ENCODE results near the gene LCN15.
"Not testable (repeated sequence)": the region's sequence is repeated elsewhere in the genome, so short reads cannot be mapped to it uniquely, and the experiment has no call there.

Gene LCN15

DNA sequence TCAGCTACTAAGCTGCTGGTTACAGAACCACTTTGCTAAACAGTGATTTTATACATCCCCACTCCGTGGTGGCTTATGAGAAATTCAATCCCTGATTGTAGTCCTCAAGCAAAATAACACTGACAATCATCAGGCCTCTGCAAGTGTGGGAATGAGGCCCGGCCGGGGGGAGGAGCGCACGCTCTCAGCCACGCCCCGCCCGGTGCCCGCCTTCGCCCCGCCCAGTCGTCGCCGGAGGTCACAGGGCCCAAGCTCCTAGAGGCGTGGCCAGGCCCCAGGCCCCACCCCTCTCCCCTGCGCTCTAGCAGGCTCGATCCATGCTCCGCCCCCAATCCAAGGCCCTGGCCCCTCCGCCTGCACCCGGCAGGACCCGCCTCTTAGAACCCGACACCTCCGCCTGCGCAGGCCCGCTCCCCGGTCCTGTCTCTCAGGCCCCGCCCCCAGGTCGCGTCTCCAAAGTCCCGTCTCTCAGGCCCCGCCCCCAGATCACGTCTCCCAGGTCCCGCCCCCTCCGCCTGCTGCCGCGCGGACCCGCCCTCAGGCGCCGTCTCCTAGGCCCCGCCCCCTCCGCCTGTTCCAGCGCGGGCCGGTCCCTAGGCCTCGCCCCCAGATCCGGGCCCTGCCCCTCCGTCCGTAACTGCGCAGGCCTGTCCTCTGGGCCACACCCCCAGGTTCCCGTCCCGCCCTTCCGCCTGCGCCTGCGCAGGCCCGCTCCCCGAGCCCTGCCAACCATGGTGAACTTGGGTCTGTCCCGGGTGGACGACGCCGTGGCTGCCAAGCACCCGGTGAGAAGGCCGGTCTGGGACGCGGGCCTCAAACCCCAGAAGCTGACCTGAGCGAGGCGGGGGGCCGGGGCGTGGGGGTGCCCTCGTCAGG, 26.6 kb upstream of the LCN15 start, which contains the start of gene TMEM141:
TMEM141 (plus strand) TSS at position 705 of the 876 bp plus-strand sequence; CDS start at position 732, 27 bp downstream.
- peaks cover 14 to 20% of the 10 kb centered on the region in 2 donors for H3K4me1 Mint-ChIP-seq (ENCODE audit: low read depth in 2 of 2)
- peak; percentile 99 to 100 (median 99) for DNase-seq
- peaks cover 14% of the 10 kb centered on the region for H3K36me3 Mint-ChIP-seq (ENCODE audit: insufficient read depth)
- H3K27ac Mint-ChIP-seq: peak within 1 kb of the TSS; percentile 81 to 88
- ATAC-seq (replicated peaks): peak; percentile 84
- H3K4me3 Mint-ChIP-seq: peak within 1 kb of the TSS; percentile 81 to 83
- H3K27me3 Mint-ChIP-seq: peaks cover 0 to 11% of the 10 kb centered on the region in 2 donors
- no peaks in the 10 kb centered on the region for H3K9me3 Mint-ChIP-seq

DNA sequence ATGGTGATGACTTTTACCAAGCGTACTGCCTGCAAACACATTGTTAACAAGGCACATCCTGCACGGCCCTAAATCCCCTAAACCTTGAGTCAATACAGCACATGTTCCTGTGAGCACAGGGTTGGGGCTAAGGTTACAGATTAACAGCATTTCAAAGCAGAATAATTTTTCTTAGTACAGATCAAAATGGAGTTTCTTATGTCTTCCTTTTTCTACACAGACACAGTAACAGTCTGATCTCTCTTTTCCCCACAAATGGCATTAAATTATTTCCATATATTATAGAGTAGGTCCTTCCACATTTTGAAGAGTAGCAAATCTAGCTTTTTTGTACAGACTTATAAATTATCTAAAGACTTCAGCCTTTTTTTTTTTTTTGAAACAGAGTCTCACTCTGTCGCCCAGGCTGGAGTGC, 25.2 kb upstream of the LCN15 start:
- Mint-ChIP-seq H3K4me1 (ENCODE audit: low read depth in 2 of 2) (peaks cover 14 to 23% of the 10 kb centered on the region in 2 donors), H3K27me3 (peaks cover 0 to 19% of the 10 kb centered on the region in 2 donors), H3K9me3 (no peaks in the 10 kb centered on the region), H3K27ac (no peak overlapping the region), H3K36me3 (ENCODE audit: insufficient read depth) (peaks cover 14% of the 10 kb centered on the region), H3K4me3 (no peak overlapping the region)
- DNase-seq (no peak), ATAC-seq (replicated peaks) (no peak)

DNA sequence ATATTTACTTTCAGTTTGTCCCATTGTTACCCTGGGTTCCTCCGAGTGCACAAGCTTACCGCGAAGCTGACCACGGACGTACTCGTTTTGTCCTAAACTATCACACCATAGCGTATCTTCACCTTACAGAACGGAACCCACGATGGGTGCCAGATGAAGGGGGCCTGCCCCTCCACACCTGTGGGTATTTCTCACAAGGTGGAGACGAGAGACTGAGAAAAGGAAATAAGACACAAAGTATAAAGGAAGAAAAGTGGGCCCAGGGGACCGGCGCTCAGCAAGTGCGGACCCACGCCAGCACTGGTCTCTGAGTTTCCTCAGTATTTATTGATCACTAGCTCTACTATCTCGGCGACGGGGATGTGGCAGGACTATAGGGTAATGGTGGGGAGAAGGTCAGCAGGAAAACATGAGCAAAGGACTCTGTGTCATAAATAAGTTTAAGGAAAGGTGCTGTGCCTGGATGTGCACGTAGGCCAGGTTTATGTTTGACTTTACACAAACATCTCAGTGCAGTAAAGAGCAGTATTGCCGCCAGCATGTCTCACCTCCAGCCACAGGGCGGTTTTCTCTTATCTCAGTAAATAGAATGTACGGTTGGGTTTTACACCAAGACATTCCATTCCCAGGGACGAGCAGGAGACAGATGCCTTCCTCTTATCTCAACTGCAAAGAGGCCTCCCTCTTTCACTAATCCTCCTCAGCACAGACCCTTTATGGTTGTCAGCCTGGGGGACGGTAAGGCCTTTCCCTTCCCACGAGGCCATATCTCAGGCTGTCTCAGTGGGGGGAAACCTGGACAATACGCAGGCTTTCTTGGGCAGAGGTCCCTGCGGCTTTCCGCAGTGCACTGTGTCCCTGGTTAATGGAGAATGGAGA, 24.6 kb upstream of the LCN15 start:
- H3K27ac Mint-ChIP-seq; ATAC-seq (replicated peaks): not testable (repeated sequence)

DNA sequence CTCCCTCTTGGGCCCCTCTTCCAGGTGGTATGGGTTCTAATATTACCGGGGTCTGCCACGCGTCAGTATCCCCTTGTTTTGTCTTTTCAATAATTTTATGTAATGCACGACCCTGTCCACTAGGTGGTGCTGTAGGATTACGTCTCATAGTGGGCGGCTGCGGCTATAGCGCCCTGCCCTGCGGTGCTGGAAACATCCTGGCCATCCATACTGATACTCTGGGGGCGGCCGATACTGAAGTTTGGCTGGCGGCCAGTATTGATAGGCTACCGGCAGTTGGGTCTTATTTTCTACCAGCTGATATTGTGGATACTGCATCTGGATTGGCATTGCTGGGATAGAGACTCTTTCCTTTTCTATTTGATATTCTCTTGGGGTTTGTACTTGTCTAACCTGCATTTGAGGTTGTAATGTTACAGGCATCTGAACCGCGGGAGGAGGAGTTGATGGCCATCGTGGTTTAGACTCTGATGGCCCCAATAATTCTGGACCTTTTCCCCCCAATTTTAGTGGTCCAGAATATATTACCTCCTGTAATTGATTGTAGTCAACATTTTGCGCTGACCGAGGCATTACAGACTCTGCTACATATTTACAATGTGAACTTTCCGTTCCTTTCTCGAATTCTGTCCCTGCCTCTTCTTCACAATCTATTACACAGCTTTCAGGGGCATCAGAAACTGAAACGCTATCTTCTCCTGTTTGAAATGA, 23.5 kb upstream of the LCN15 start:
- Mint-ChIP-seq H3K36me3 (ENCODE audit: insufficient read depth) (peaks cover 9% of the 10 kb centered on the region), H3K27me3 (peaks cover 0 to 20% of the 10 kb centered on the region in 2 donors), H3K9me3 (no peaks in the 10 kb centered on the region), H3K4me3 (no peak overlapping the region), H3K4me1 (ENCODE audit: low read depth in 2 of 2) (peaks cover 14 to 23% of the 10 kb centered on the region in 2 donors), H3K27ac (no peak overlapping the region)
- peak; percentile 68 to 74 (median 70) for DNase-seq
- ATAC-seq (replicated peaks): no peak

More for the DNA sequence above, 24.6 kb upstream of the LCN15 start:
- H3K4me3 Mint-ChIP-seq: peak overlapping the region in 1 of 2 donors; percentile 31
- H3K27me3 Mint-ChIP-seq: peaks cover 0 to 20% of the 10 kb centered on the region in 2 donors
- H3K4me1 Mint-ChIP-seq (ENCODE audit: low read depth in 2 of 2): peaks cover 14 to 23% of the 10 kb centered on the region in 2 donors
- H3K36me3 Mint-ChIP-seq (ENCODE audit: insufficient read depth): peaks cover 14% of the 10 kb centered on the region
- not testable (repeated sequence) for DNase-seq, H3K9me3 Mint-ChIP-seq

DNA sequence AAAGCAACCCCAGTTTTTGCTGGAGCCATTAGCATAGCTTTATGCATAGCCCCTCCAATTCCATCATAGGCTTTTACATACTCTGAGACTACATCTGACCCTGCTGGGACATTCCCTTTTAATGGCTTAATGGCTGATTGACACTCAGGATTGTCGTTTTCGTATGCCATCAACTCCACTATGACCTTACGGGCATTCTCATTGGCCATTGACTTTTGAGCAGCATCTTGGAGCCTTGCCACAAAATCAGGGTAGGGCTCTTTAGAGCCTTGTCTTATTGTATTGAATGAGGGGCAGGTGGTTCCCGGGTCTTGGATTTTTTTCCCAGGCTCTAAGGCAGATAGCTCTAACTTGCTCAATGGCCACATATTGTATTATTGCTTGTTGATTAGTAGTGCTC, 22.7 kb upstream of the LCN15 start:
- not testable (repeated sequence) for H3K4me3 Mint-ChIP-seq; H3K9me3 Mint-ChIP-seq; DNase-seq; H3K36me3 Mint-ChIP-seq (ENCODE audit: insufficient read depth); ATAC-seq (replicated peaks); H3K27ac Mint-ChIP-seq
- H3K4me1 Mint-ChIP-seq (ENCODE audit: low read depth in 2 of 2): peaks cover 10 to 19% of the 10 kb centered on the region in 2 donors
- peaks cover 0 to 20% of the 10 kb centered on the region in 2 donors for H3K27me3 Mint-ChIP-seq

DNA sequence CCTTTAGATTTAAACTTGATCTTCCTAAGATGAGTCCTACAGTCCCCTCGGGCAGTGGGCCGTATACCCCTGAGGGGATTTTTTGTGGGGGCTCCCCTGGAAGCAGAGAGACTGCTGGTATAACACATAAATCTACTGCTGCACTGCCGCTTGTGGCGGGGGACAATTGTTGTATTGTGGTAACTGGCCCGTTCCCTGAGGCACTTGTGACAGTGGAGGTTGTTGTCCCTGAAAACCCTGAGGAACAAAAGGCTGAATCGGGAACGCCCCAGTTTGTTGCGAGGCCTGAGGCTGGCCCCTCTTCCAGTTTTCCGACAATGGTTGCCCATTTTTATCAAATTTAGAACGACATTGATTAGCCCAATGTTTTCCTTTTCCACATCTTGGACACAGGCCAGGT, 22.1 kb upstream of the LCN15 start:
- DNase-seq (no peak), ATAC-seq (replicated peaks) (no peak)
- no peak overlapping the region for H3K27ac Mint-ChIP-seq

DNA sequence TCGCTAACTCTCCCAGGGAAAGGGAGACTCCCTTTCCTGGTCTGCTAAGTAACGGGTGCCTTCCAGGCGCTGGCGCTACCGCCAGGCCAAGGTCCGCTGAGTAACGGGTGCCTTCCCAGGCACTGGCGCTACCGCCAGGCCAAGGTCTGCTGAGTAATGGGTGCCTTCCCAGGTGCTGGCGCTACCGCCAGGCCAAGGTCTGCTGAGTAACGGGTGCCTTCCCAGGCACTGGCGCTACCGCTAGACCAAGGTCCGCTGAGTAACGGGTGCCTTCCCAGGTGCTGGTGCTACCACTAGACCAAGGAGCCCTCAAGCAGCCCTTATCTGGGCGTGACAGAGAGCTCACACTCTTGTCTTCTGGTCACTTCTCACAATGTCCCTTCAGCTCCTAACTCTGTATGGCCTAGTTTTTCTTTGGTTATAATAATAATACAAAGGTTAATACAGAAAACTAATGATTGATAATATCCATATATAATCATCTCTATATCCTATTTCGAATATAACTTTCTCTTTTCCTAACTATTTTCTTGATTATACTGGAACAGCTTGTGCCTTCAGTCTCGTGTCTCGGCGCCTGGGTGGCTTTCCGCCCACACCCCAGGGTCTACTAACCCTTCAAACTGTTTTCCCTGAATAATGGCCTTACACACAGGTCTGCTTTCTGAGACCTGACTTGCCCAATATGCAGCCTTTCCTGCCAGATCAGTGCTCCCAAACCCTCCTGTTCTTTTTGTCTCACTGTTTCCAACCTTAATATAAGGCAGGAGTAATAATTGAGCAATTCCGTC, 21.4 kb upstream of the LCN15 start:
- Mint-ChIP-seq H3K4me1 (ENCODE audit: low read depth in 2 of 2) (peaks cover 8 to 11% of the 10 kb centered on the region in 2 donors), H3K27me3 (peaks cover 0 to 28% of the 10 kb centered on the region in 2 donors)
- not testable (repeated sequence) for H3K27ac Mint-ChIP-seq; H3K36me3 Mint-ChIP-seq (ENCODE audit: insufficient read depth); H3K9me3 Mint-ChIP-seq; ATAC-seq (replicated peaks); H3K4me3 Mint-ChIP-seq; DNase-seq

More for the DNA sequence above, 22.1 kb upstream of the LCN15 start:
- no peaks in the 10 kb centered on the region for H3K9me3 Mint-ChIP-seq
- H3K36me3 Mint-ChIP-seq (ENCODE audit: insufficient read depth): peaks cover 5% of the 10 kb centered on the region
- peaks cover 0 to 21% of the 10 kb centered on the region in 2 donors for H3K27me3 Mint-ChIP-seq
- H3K4me3 Mint-ChIP-seq: no peak overlapping the region
- peaks cover 8 to 15% of the 10 kb centered on the region in 2 donors for H3K4me1 Mint-ChIP-seq (ENCODE audit: low read depth in 2 of 2)

DNA sequence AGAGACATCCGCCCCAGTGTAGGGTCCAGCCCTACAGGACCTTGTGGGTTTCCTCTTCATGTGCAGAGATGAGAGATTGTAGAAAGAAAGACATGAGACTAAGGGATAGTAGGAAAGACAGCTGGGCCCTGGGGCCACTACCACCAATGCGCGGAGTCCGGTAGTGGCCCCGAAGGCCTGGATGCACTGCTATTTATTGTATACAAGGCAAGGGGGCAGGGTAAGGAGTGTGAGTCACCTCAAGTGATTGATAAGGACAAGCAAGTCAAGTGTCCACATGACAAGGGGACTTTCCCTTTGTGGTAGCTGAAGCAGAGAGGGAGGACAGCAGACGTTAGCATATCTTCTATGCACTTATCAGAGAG, 20.7 kb upstream of the LCN15 start:
- no peak overlapping the region for H3K4me3 Mint-ChIP-seq
- ATAC-seq (replicated peaks) (no peak), DNase-seq (no peak)
- no peak overlapping the region for H3K27ac Mint-ChIP-seq
- H3K27me3 Mint-ChIP-seq: peaks cover 0 to 32% of the 10 kb centered on the region in 2 donors
- H3K36me3 Mint-ChIP-seq (ENCODE audit: insufficient read depth): peaks cover 4% of the 10 kb centered on the region
- peaks cover 8 to 11% of the 10 kb centered on the region in 2 donors for H3K4me1 Mint-ChIP-seq (ENCODE audit: low read depth in 2 of 2)
- H3K9me3 Mint-ChIP-seq: no peaks in the 10 kb centered on the region

DNA sequence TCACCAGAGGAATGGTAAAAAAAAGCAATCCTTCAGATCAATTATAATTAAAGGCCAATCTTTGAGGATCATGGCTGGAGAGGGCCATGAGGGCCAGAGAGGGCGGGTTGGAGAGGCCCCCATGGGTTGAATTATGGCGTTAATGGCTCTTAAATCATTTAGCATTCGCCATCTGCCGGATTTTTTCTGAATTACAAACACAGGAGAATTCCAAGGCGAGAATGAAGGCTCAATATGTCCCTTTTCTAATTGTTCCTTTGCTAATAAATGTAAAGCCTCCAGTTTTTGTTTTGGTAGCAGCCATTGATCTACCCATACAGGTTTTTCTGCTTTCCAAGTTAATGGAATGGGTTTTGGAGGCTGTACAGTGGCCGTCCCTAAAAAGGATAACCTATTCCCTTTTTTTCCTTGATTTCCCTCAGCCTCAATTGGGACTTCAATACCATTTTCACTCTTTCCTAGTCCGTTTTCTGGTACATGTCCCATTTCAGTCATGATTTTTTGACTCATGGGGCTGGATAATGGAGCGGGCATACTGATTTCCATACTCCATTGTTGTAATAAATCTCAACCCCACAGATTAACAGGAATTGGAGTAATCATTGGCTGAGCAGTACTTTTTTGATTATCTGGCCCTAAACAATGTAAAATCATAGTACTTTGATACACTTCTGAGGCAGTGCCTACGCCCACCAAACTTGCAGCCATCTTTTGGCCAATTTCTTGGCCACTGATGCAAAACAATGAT, 20.1 kb upstream of the LCN15 start:
- H3K27ac Mint-ChIP-seq: no peak overlapping the region

DNA sequence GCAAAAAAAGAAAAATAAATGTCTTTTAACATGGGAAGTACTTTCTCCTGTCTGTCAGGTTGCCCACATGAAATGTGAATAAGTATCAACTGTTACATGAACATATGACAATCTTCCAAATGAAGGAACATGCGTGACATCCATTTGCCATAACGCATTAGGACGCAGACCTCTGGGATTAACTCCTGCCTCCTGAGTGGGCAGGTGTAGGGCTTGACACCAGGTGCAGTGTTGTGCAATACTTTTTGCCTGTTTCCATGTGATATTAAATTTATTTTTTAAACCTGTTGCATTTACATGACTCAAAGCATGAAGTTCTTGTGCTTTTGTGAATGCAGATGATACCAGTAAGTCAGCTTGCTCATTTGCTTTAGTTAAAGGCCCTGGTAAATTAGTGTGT, 18.1 kb upstream of the LCN15 start:
- peaks cover under 1 to 4% of the 10 kb centered on the region in 2 donors for H3K4me1 Mint-ChIP-seq (ENCODE audit: low read depth in 2 of 2)
- no peak overlapping the region for H3K27ac Mint-ChIP-seq
- DNase-seq: no peak
- no peaks in the 10 kb centered on the region for H3K36me3 Mint-ChIP-seq (ENCODE audit: insufficient read depth)
- ATAC-seq (replicated peaks): no peak
- H3K4me3 Mint-ChIP-seq: no peak overlapping the region
- H3K27me3 Mint-ChIP-seq: peaks cover 21 to 58% of the 10 kb centered on the region in 2 donors
- no peaks in the 10 kb centered on the region for H3K9me3 Mint-ChIP-seq

More for the DNA sequence above, 20.1 kb upstream of the LCN15 start:
- ATAC-seq (replicated peaks) (no peak), DNase-seq (no peak)
- H3K4me3 Mint-ChIP-seq: no peak overlapping the region
- H3K9me3 Mint-ChIP-seq: no peaks in the 10 kb centered on the region
- H3K27me3 Mint-ChIP-seq: peaks cover 1 to 38% of the 10 kb centered on the region in 2 donors
- peaks cover 8 to 11% of the 10 kb centered on the region in 2 donors for H3K4me1 Mint-ChIP-seq (ENCODE audit: low read depth in 2 of 2)
- no peaks in the 10 kb centered on the region for H3K36me3 Mint-ChIP-seq (ENCODE audit: insufficient read depth)

DNA sequence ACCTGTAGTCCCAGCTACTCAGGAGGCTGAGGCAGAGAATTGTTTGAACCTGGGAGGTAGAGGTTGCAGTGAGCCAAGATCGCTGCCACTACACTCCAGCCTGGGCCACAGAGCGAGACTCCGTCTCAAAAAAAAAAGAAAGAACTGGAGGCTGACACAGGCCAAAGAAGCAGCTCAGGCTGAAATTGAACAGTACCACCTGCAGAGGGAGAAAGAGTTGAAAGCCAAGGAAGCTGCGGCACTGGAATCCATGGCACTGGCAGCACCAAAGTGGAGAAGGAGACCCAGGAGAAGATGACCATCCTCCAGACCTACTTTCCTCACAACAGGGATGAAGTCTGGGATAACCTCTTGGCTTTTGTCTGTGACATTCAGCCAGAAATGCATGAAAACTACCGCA, 15.5 kb upstream of the LCN15 start:
- no peak overlapping the region for H3K4me3 Mint-ChIP-seq
- no peak overlapping the region for H3K27ac Mint-ChIP-seq
- H3K9me3 Mint-ChIP-seq: no peaks in the 10 kb centered on the region
- no peaks in the 10 kb centered on the region for H3K4me1 Mint-ChIP-seq (ENCODE audit: low read depth in 2 of 2)
- ATAC-seq (replicated peaks) (no peak), DNase-seq (no peak)
- no peaks in the 10 kb centered on the region for H3K36me3 Mint-ChIP-seq (ENCODE audit: insufficient read depth)
- H3K27me3 Mint-ChIP-seq: peaks cover 28 to 52% of the 10 kb centered on the region in 2 donors

DNA sequence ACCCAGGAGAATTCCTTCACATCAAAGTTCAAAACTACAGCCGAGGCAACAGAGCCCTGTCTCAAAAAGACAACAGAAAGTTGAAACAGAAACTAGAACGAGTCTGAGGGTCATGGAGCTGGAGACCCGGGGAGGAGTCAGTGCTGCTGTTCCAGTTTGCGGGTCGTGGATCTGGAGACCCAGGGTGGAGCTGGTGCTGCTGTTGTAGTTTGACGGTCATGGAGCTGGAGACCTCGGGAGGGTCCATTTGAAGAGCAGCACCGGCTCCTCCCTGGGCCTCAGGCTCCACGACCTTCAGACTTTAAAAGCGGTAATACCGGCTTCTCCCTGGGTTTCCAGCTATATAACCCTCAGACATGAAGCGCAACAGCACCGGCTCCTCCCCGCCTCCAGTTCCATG, 13.0 kb upstream of the LCN15 start:
- Mint-ChIP-seq H3K4me3 (no peak overlapping the region), H3K9me3 (peaks cover 0 to 6% of the 10 kb centered on the region in 2 donors), H3K27ac (no peak overlapping the region), H3K36me3 (ENCODE audit: insufficient read depth) (no peaks in the 10 kb centered on the region), H3K27me3 (peaks cover 28 to 57% of the 10 kb centered on the region in 2 donors), H3K4me1 (ENCODE audit: low read depth in 2 of 2) (peaks cover 0 to 3% of the 10 kb centered on the region in 2 donors)
- no peak for ATAC-seq (replicated peaks)
- DNase-seq: no peak

All from effector memory CD8-positive, alpha-beta T cell (primary cell).